C4-2B (cell line): ENCODE results near the gene SPSB4.
"Not testable (repeated sequence)": the region's sequence is repeated elsewhere in the genome, so short reads cannot be mapped to it uniquely, and the experiment has no call there.

Experiments
- H3K27ac ChIP-seq: fragments of 450-650 bp; 2 replicates; pipeline ENCODE4 v1.5.1; 2017
- ZFX ChIP-seq: fragments of 450-650 bp; IDR thresholded peaks from 2 replicates; pipeline ENCODE4 v1.6.1; 2017
- TF ChIP-seq, protein P1 (sequence below): fragments of 450-650 bp; conservative IDR thresholded peaks from 2 replicates; pipeline ENCODE4 v1.5.1; 2017; ENCODE audit warnings: mild to moderate bottlenecking

Gene SPSB4

DNA sequence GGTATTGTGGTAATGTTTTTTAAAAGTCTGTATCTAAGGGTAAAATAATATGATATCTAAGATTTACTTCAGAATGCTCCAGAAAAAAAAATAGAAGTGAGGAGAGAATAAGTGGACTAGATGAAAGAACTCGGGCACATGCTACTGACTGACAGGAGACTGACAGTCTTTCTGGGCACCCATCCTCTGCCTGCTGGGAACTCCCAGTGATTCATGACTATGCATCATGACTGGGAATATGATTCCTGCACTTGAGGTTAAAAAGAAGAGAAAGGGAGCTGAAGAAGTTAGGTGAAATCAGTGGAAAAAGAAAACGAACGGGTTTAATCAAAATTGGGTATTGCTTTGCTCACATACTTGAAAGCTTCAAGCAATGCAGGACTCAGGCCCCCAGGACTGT is 35.7 kb upstream of the SPSB4 start:
- TF ChIP-seq ZFX, result no peak
- TF ChIP-seq, protein P1, sequence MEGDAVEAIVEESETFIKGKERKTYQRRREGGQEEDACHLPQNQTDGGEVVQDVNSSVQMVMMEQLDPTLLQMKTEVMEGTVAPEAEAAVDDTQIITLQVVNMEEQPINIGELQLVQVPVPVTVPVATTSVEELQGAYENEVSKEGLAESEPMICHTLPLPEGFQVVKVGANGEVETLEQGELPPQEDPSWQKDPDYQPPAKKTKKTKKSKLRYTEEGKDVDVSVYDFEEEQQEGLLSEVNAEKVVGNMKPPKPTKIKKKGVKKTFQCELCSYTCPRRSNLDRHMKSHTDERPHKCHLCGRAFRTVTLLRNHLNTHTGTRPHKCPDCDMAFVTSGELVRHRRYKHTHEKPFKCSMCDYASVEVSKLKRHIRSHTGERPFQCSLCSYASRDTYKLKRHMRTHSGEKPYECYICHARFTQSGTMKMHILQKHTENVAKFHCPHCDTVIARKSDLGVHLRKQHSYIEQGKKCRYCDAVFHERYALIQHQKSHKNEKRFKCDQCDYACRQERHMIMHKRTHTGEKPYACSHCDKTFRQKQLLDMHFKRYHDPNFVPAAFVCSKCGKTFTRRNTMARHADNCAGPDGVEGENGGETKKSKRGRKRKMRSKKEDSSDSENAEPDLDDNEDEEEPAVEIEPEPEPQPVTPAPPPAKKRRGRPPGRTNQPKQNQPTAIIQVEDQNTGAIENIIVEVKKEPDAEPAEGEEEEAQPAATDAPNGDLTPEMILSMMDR, result no peak
- H3K27ac ChIP-seq, result no peak overlapping the region

DNA sequence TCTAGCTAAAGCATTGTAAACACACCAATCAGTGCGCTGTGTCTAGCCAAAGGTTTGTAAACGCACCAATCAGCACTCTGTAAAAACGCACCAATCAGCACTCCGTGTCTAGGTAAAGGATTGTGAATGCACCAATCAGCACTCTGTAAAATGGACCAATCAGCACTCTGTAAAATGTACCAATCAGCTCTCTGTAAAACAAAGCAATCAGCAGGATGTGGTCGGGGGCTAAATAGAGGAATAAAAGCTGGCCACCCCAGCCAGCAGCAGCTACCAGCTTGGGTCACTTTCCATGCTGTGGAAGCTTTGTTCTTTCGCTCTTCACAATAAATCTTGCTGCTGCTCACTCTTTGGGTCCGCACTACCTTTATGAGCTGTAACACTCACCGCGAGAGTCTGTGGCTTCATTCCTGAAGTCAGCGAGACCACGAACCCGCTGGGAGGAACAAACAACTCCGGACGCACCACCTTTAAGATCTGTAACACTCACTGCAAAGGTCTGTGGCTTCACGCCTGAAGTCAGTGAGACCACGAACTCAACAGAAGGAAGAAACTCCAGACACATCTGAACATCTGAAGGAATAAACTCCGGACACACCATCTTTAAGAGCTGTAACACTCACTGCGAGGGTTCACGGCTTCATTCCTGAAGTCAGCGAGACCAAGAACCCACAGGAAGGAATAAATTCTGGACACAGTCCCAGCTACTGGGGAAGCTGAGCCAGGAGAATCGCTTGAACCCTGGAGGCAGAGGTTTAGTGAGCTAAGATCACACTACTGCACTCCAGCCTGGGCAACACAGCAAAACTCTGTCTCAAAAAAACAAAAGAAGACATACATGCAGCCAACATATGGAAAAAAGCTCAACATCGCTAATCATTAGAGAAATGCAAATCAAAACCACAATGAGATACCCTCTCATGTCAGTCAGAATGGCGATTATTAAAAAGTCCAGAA is 33.5 kb upstream of the SPSB4 start:
- not testable (repeated sequence) for H3K27ac ChIP-seq

DNA sequence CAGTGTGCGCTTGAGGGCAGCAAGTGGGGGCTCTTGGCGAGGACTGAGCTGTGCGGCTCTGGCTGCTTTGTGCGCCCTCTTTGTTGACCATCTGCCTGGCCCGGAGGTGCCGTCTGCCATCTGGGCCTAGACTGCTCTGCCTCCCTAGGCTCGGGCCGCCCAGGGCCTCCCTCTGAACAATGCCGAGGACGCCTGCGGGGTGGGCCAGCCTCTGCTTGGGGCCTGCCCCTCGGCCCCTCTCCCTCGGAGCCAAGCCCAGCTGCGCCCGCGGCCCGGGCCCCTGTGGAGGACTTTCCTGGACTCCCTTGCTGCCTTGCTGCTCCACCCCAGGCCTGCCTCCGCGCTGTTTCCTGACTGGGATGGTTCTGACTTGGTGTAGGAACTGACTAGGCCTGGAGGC is 31.9 kb upstream of the SPSB4 start:
- TF ChIP-seq ZFX, result no peak
- TF ChIP-seq, protein P1, result no peak
- no peak overlapping the region for H3K27ac ChIP-seq

DNA sequence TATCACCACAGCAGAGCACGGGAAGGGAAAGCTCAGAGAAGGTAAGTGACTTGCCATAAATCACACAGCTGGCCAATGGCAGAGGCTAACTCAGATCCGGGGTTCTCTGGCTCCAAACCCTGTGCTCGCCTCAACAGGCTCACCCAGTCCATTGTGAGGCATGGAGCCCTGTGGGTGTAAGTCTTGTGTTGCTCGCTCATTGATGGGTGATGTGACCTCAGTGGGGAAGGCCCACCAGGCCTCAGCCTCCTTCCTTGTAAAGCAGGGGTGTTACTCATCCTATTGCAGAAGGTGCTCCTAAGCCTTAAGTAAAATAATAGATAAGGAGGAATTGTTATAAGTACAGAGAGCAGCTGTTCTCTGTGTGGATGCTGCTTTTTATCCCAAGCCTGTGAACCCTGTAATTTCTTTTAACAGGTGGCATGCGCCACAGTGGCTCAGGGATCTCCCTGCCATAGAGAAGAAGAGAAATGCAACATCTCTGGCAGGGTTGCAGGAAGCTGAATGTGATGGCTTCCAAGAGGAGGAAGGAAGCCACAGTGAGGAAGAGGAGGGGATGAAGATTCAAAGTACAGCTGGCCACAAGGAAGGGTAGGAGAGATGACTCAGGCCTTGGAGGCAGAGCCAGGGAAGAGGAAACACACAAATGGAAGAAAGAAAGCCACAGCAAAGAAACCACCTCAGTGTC is 30.9 kb upstream of the SPSB4 start:
- TF ChIP-seq, protein P1, result no peak
- TF ChIP-seq ZFX, result no peak
- no peak overlapping the region for H3K27ac ChIP-seq

DNA sequence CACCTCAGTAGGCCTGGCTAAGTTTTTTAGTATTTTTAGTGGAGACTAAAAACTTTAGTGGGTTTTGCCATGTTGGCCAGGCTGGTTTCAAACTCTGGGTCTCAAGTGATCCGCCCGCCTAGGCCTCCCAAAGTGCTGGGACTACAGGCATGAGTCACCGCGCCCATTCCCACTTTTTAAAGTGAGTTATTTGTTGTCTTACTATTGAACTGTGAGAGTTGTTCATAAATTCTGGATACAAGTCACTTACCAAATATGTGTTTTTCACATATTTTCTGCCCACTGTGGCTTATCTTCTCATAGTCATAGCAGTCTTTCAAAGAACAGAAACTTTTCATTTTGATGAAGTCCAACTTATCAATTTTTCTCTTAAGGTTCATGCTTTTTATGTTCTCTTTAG is 29.9 kb upstream of the SPSB4 start:
- no peak overlapping the region for H3K27ac ChIP-seq
- no peak for TF ChIP-seq ZFX
- TF ChIP-seq, protein P1, result no peak

DNA sequence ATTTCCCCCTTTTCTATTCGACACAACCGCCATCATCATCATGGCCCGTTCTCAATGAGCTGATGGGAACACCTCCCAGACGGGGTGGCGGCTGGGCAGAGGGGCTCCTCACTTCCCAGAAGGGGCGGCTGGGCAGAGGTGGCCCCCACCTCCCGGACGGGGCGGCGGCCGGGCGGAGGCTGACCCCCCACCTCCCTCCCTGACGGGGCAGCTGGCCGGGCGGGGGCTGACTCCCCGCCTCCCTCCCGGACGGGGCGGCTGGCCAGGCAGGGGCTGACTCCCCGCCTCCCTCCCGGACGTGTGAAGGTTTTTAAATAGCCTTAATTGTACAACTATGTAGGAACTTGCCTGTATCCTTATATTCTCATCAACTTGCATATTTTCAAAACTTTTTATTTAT is 20.9 kb upstream of the SPSB4 start:
- no peak overlapping the region for H3K27ac ChIP-seq
- TF ChIP-seq ZFX, result no peak
- TF ChIP-seq, protein P1, result no peak

DNA sequence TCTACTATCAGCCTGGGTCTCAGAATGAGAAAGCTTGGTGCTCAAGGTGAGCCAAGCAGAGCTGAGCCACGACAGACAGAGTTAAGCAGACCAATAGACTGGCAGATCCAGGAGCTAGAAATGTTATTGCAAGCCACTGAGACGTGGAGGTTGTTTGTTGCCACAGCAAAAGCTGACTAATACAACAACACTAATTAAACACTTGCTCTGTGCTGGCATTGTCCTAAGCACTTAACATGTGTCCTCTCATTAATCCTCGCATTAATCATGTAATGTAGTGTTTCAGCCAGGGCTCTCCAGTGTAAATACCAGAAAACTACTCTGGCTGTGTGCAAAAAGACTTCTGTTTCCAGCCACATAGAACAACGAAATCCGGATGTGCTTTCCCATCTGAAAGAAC is 11.6 kb upstream of the SPSB4 start:
- TF ChIP-seq, protein P1, result no peak
- TF ChIP-seq ZFX, result no peak

More for the DNA sequence above, 11.6 kb upstream of the SPSB4 start:
- no peak overlapping the region for H3K27ac ChIP-seq
